ENCODE measurements around the gene FN1. TPM values are rescaled to one million over a fixed set of nuclear protein-coding genes. Genes with fewer than 3 reads are reported as not detected.

FN1 gene
- polyA plus RNA-seq, 1 of the 3 experiments (the other 2 are of a cell fraction) = 1,671 TPM

DNA sequence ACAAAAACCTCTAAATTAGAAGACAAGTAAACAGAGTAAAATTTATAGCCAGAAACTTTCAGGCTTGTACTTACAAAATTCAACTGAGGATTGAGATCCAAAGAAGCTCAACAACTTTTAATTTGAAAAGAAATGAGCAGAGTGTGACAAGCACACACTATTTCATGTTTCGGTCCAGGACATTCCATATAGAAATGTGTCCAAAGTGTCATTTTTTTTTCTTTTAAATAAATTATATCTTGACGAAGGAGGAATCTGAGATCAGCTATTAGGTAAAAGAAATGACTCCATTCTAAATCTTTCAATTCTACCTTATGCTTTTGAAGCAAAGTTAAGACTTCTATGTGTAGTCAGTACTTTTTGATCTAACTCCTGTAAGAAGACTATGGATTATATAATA, 4.6 kb downstream of the FN1 start:
- TF ChIP-seq, protein P1, sequence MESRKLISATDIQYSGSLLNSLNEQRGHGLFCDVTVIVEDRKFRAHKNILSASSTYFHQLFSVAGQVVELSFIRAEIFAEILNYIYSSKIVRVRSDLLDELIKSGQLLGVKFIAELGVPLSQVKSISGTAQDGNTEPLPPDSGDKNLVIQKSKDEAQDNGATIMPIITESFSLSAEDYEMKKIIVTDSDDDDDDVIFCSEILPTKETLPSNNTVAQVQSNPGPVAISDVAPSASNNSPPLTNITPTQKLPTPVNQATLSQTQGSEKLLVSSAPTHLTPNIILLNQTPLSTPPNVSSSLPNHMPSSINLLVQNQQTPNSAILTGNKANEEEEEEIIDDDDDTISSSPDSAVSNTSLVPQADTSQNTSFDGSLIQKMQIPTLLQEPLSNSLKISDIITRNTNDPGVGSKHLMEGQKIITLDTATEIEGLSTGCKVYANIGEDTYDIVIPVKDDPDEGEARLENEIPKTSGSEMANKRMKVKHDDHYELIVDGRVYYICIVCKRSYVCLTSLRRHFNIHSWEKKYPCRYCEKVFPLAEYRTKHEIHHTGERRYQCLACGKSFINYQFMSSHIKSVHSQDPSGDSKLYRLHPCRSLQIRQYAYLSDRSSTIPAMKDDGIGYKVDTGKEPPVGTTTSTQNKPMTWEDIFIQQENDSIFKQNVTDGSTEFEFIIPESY (IDR thresholded peaks at IDR 0.05; ENCODE audit: borderline replicate concordance, low read depth) = no peak
- no peak for TF ChIP-seq GATA2 (CRISPR knock-in tag; IDR thresholded peaks at IDR 0.05)
- no peak for TF ChIP-seq SIN3A (IDR thresholded peaks at IDR 0.05; ENCODE audit: borderline replicate concordance, low read depth, low read length)
- TF ChIP-seq FOXJ3 (CRISPR knock-in tag; IDR thresholded peaks at IDR 0.05) = no peak
- no peak for TF ChIP-seq YY1 (IDR thresholded peaks at IDR 0.05; ENCODE audit: low read depth)
- TF ChIP-seq NRF1 (IDR thresholded peaks at IDR 0.05; ENCODE audit: low read depth, low read length) = no peak
- TF ChIP-seq EZH2phosphoT487 (IDR thresholded peaks at IDR 0.05; ENCODE audit: borderline replicate concordance, low read depth) = no peak
- no peak for TF ChIP-seq NFIC (IDR thresholded peaks at IDR 0.05; ENCODE audit: borderline replicate concordance)
- TF ChIP-seq RFX5 (IDR thresholded peaks at IDR 0.05; ENCODE audit: low read length) = no peak
- TF ChIP-seq TAF1 (IDR thresholded peaks at IDR 0.05; ENCODE audit: borderline replicate concordance, low read depth, low read length) = no peak
- 50% methylated on average over 2 of the region's 2 CpGs for WGBS (ENCODE audit: low lambda C conversion rate)
- peaks cover 92% of the 10 kb centered on the region for H3K79me2 ChIP-seq (ENCODE audit: insufficient read depth)
- peak overlapping the region; percentile 43 to 88; a peak in 3 of 4 replicates for H3K27ac ChIP-seq (ENCODE audit: low read depth in 2 of 2, low read length in 1 of 2)
- peaks cover 80% of the 10 kb centered on the region for H3F3A ChIP-seq (replicated peaks; ENCODE audit: insufficient read depth)
- H3K4me3 ChIP-seq (ENCODE audit: low read depth in 2 of 2, low read length in 1 of 2) = peak overlapping the region in 1 of 2 experiments; percentile 89; a peak in 2 of 4 replicates
- ChIA-PET CTCF (interaction anchor here (0.6 to 1.5 kb wide), 3 partner anchors 9 to 500 kb away, joined by 3 to 5 read pairs (median 4); no protein-coding TSS in a partner anchor), POLR2A (no interaction called here)
- no peak overlapping the region for H2AFZ ChIP-seq (ENCODE audit: low read depth)
- no peaks in the 10 kb centered on the region for H3K27me3 ChIP-seq (ENCODE audit: insufficient read depth)
- peaks cover 80% of the 10 kb centered on the region for H4K20me1 ChIP-seq (ENCODE audit: insufficient read depth)
- no peak for DNase-seq
- peak overlapping the region; percentile 75 for H3K4me2 ChIP-seq
- no peaks in the 10 kb centered on the region for H3K9me2 ChIP-seq
- H3K9ac ChIP-seq = peak overlapping the region; percentile 93; the same call in 1 of the 2 replicates
- peaks cover 3 to 38% of the 10 kb centered on the region in 2 experiments; a peak in 2 of 4 replicates for H3K4me1 ChIP-seq (ENCODE audit: control insufficient read depth in 1 of 2, insufficient read depth in 2 of 2, low read depth in 1 of 2, low read length in 1 of 2)
- H3K36me3 ChIP-seq (replicated peaks in 1 of 2; ENCODE audit: control insufficient read depth in 1 of 2, insufficient read depth in 2 of 2, low read length in 1 of 2) = peaks cover 51 to 84% of the 10 kb centered on the region in 2 experiments
- no peaks in the 10 kb centered on the region for H3K9me3 ChIP-seq

DNA sequence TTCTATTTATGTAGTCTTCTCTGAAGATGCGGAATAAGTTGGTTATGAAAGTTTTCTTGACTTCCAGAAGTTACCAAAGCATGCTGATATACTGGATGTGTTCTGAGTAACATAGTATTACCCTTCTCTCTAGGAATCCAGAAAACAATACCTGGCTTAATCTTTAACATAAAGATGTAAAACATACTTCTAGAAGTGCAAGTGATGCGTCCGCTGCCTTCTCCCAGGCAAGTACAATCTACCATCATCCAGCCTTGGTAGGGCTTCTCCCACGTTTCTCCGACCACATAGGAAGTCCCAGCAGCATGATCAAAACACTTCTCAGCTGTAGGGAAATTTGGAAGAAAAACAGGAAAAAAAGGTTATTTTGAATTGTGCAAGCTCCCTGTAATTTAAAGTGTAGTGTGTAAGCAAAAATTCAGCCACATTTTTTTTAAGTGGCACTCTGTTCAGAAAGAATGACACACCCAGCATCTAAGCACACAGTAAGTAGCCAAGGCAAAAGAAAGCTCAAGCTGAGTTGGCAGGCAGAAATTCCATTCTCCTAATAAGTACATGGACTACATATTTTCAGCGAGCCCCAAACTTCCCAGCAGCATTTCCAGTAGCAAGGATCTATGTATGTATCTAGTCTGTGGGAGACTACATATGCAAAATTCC, 5.2 kb downstream of the FN1 start:
- no peaks in the 10 kb centered on the region for H3K9me3 ChIP-seq
- no peak overlapping the region for H2AFZ ChIP-seq (ENCODE audit: low read depth)
- no peaks in the 10 kb centered on the region for H3K9me2 ChIP-seq
- TF ChIP-seq GATA2 (CRISPR knock-in tag; IDR thresholded peaks at IDR 0.05) (no peak), RFX5 (IDR thresholded peaks at IDR 0.05; ENCODE audit: low read length) (no peak), EP300 (IDR thresholded peaks at IDR 0.05; ENCODE audit: borderline replicate concordance in 1 of 2, low read depth in 1 of 2, low read length in 1 of 2) (no peak), MEF2A (IDR thresholded peaks at IDR 0.05; ENCODE audit: borderline replicate concordance, low read depth) (no peak)
- TF ChIP-seq, protein P2, sequence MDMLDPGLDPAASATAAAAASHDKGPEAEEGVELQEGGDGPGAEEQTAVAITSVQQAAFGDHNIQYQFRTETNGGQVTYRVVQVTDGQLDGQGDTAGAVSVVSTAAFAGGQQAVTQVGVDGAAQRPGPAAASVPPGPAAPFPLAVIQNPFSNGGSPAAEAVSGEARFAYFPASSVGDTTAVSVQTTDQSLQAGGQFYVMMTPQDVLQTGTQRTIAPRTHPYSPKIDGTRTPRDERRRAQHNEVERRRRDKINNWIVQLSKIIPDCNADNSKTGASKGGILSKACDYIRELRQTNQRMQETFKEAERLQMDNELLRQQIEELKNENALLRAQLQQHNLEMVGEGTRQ (IDR thresholded peaks at IDR 0.05; ENCODE audit: borderline replicate concordance, low read depth, low read length) = no peak
- TF ChIP-seq, protein P3, sequence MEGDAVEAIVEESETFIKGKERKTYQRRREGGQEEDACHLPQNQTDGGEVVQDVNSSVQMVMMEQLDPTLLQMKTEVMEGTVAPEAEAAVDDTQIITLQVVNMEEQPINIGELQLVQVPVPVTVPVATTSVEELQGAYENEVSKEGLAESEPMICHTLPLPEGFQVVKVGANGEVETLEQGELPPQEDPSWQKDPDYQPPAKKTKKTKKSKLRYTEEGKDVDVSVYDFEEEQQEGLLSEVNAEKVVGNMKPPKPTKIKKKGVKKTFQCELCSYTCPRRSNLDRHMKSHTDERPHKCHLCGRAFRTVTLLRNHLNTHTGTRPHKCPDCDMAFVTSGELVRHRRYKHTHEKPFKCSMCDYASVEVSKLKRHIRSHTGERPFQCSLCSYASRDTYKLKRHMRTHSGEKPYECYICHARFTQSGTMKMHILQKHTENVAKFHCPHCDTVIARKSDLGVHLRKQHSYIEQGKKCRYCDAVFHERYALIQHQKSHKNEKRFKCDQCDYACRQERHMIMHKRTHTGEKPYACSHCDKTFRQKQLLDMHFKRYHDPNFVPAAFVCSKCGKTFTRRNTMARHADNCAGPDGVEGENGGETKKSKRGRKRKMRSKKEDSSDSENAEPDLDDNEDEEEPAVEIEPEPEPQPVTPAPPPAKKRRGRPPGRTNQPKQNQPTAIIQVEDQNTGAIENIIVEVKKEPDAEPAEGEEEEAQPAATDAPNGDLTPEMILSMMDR (IDR thresholded peaks at IDR 0.05) = no peak
- DNase-seq = no peak
- 74% methylated on average over 6 of the region's 6 CpGs for WGBS (ENCODE audit: low lambda C conversion rate)
- no peaks in the 10 kb centered on the region for H3K27me3 ChIP-seq (ENCODE audit: insufficient read depth)
- ChIA-PET CTCF (interaction anchor here (1.3 to 1.5 kb wide), 2 partner anchors 8 to 501 kb away, joined by 4 to 5 read pairs; no protein-coding TSS in a partner anchor), POLR2A (no interaction called here)
- peaks cover 81% of the 10 kb centered on the region for H3F3A ChIP-seq (replicated peaks; ENCODE audit: insufficient read depth)
- peak overlapping the region; percentile 93 for H3K9ac ChIP-seq
- peaks cover 3 to 38% of the 10 kb centered on the region in 2 experiments; a peak in 2 of 4 replicates for H3K4me1 ChIP-seq (ENCODE audit: control insufficient read depth in 1 of 2, insufficient read depth in 2 of 2, low read depth in 1 of 2, low read length in 1 of 2)
- H3K4me2 ChIP-seq = peak overlapping the region; percentile 75
- H3K27ac ChIP-seq (ENCODE audit: low read depth in 2 of 2, low read length in 1 of 2) = peak overlapping the region; percentile 43 to 88; a peak in 3 of 4 replicates
- peaks cover 93% of the 10 kb centered on the region for H3K79me2 ChIP-seq (ENCODE audit: insufficient read depth)
- peaks cover 82% of the 10 kb centered on the region for H4K20me1 ChIP-seq (ENCODE audit: insufficient read depth)
- peak overlapping the region in 1 of 2 experiments; percentile 89; a peak in 2 of 4 replicates for H3K4me3 ChIP-seq (ENCODE audit: low read depth in 2 of 2, low read length in 1 of 2)
- H3K36me3 ChIP-seq (replicated peaks in 1 of 2; ENCODE audit: control insufficient read depth in 1 of 2, insufficient read depth in 2 of 2, low read length in 1 of 2) = peaks cover 51 to 86% of the 10 kb centered on the region in 2 experiments

Measured in SK-N-SH (cell line).